Neuronal stem cell (in vitro differentiated cells): ENCODE data around the gene AASDH.
A peak's percentile ranks its signal among the peaks of the same experiment; 100 is the strongest.

Source experiments
- DNase-seq: peaks from one replicate; pipeline ENCODE4 v3.0.0-alpha.2; 2013; ENCODE audit warnings: low spot score
- H2AFZ ChIP-seq: one replicate; pipeline ENCODE4 v1.6.1; 2013; ENCODE audit warnings: mild to moderate bottlenecking, low read length, inconsistent platforms
- H2AK5ac ChIP-seq: 2 replicates; pipeline ENCODE4 v1.6.1; 2013; ENCODE audit warnings: low read depth, mild to moderate bottlenecking, inconsistent platforms, low read length, moderate library complexity, mixed read lengths
- H2BK120ac ChIP-seq: 2 replicates; pipeline ENCODE4 v1.6.1; 2013; ENCODE audit warnings: low read depth, mild to moderate bottlenecking, inconsistent platforms, low read length, moderate library complexity, mixed read lengths
- H2BK12ac ChIP-seq: one replicate; pipeline ENCODE4 v1.6.1; 2013; ENCODE audit warnings: low read length, inconsistent platforms
- H2BK15ac ChIP-seq: 2 replicates; pipeline ENCODE4 v1.6.1; 2013; ENCODE audit warnings: mild to moderate bottlenecking, low read length, inconsistent platforms, mixed read lengths
- H2BK5ac ChIP-seq: one replicate; pipeline ENCODE4 v1.6.1; 2013; ENCODE audit warnings: inconsistent platforms, mild to moderate bottlenecking, low read length, moderate library complexity
- H3K14ac ChIP-seq: one replicate; pipeline ENCODE4 v1.6.1; 2013; ENCODE audit warnings: low read length, inconsistent platforms
- H3K18ac ChIP-seq: 2 replicates; pipeline ENCODE4 v1.6.1; 2013; ENCODE audit warnings: low read length, inconsistent platforms
- H3K23ac ChIP-seq: 2 replicates; pipeline ENCODE4 v1.6.1; 2013; ENCODE audit warnings: low read depth, mild to moderate bottlenecking, mixed read lengths, low read length, inconsistent platforms; ENCODE audit not compliant: poor library complexity
- H3K27ac ChIP-seq: replicated peaks from 3 replicates; pipeline ENCODE4 v1.5.1; 2013; ENCODE audit warnings: low read length, inconsistent platforms
- H3K27me3 ChIP-seq, 3 experiments: 2 replicates each; pipeline ENCODE4 v1.6.1; 2013; ENCODE audit warnings: low read length in 3 of 3, mild to moderate bottlenecking in 2 of 3, inconsistent platforms in 1 of 3, low read depth in 1 of 3, mixed read lengths in 1 of 3, moderate library complexity in 1 of 3; ENCODE audit not compliant: control insufficient read depth in 3 of 3, insufficient read depth in 3 of 3
- H3K36me3 ChIP-seq, 2 donors: replicated peaks in 1 of 2; 2 replicates each; pipeline ENCODE4 v1.6.1; 2013; ENCODE audit warnings: low read length in 2 of 2; ENCODE audit not compliant: control insufficient read depth in 2 of 2, insufficient read depth in 2 of 2
- H3K4ac ChIP-seq: 2 replicates; pipeline ENCODE4 v1.6.1; 2013; ENCODE audit warnings: inconsistent platforms, mild to moderate bottlenecking, low read length, moderate library complexity
- H3K4me1 ChIP-seq, 2 donors: 1 replicate in 1 of 2; 2 replicates in 1 of 2; pipeline ENCODE4 v1.6.1; 2013; ENCODE audit warnings: low read length in 2 of 2, low read depth in 1 of 2; ENCODE audit not compliant: control insufficient read depth in 2 of 2, insufficient read depth in 1 of 2
- H3K4me2 ChIP-seq: one replicate; pipeline ENCODE4 v1.6.1; 2013; ENCODE audit warnings: mild to moderate bottlenecking, low read length, inconsistent platforms; ENCODE audit not compliant: insufficient read depth, poor library complexity, severe bottlenecking
- H3K4me3 ChIP-seq, 2 donors: 2 replicates each; pipeline ENCODE4 v1.5.1; 2013; ENCODE audit warnings: low read length in 2 of 2, mild to moderate bottlenecking in 2 of 2, inconsistent platforms in 1 of 2, moderate library complexity in 1 of 2
- H3K79me1 ChIP-seq: one replicate; pipeline ENCODE4 v1.6.1; 2013; ENCODE audit warnings: low read depth, mild to moderate bottlenecking, inconsistent platforms, low read length, moderate library complexity
- H3K9ac ChIP-seq: one replicate; pipeline ENCODE4 v1.6.1; 2013; ENCODE audit warnings: mild to moderate bottlenecking, low read depth, low read length, inconsistent platforms; ENCODE audit not compliant: poor library complexity
- H3K9me3 ChIP-seq, 2 donors: replicated peaks in 1 of 2; 2 replicates each; pipeline versions ENCODE3 to v1.6.1; 2013; ENCODE audit warnings: low read length in 2 of 2, mild to moderate bottlenecking in 2 of 2, inconsistent platforms in 1 of 2, low read depth in 1 of 2, mixed read lengths in 1 of 2, moderate library complexity in 1 of 2; ENCODE audit not compliant: control insufficient read depth in 2 of 2, insufficient read depth in 1 of 2
- H4K8ac ChIP-seq: one replicate; pipeline ENCODE4 v1.6.1; 2013; ENCODE audit warnings: low read depth, mild to moderate bottlenecking, inconsistent platforms, low read length, moderate library complexity
- H4K91ac ChIP-seq: one replicate; pipeline ENCODE4 v1.6.1; 2013; ENCODE audit warnings: low read length, low read depth, mild to moderate bottlenecking, inconsistent platforms; ENCODE audit not compliant: poor library complexity
- WGBS, 2 donors: extraction: QIAGEN DNeasy Blood & Tissue Kit; methylation state at CpG; one replicate each; pipeline ENCODE4 v1.1.7; 2013; ENCODE audit warnings: missing lambda C conversion rate in 2 of 2, mixed read lengths in 1 of 2; ENCODE audit not compliant: insufficient read length in 2 of 2, insufficient replicate concordance in 1 of 2; ENCODE audit errors: extremely low coverage in 2 of 2; 5-methylcytosine and 5-hydroxymethylcytosine counted together

AASDH gene

GRCh38 chr4:56375458-56375857, 11.8 kb downstream of the AASDH start:
- H2BK15ac ChIP-seq, result no peak overlapping the region
- peaks cover 0 to 34% of the 10 kb centered on the region in 2 donors for H3K36me3 ChIP-seq
- DNase-seq, result no peak
- H2BK12ac ChIP-seq, result no peak overlapping the region
- no peaks in the 10 kb centered on the region for H3K27me3 ChIP-seq
- no peak overlapping the region for H2AFZ ChIP-seq
- no peaks in the 10 kb centered on the region for H3K9me3 ChIP-seq
- H2BK120ac ChIP-seq, result no peak overlapping the region
- no peak overlapping the region for H3K23ac ChIP-seq
- no peak overlapping the region for H3K4me3 ChIP-seq
- H3K79me1 ChIP-seq, result no peaks in the 10 kb centered on the region
- H3K4ac ChIP-seq, result no peak overlapping the region
- H3K14ac ChIP-seq, result no peak overlapping the region
- no peak overlapping the region for H3K9ac ChIP-seq
- no peak overlapping the region for H2BK5ac ChIP-seq
- no peak overlapping the region for H4K91ac ChIP-seq
- H3K4me1 ChIP-seq, result peaks cover 0 to 1% of the 10 kb centered on the region in 2 donors
- no peak overlapping the region for H3K27ac ChIP-seq
- WGBS, 2 donors, result no CpG with 5 or more reads among the region's 2 CpGs
- H2AK5ac ChIP-seq, result no peak overlapping the region
- no peak overlapping the region for H4K8ac ChIP-seq
- H3K18ac ChIP-seq, result no peak overlapping the region
- H3K4me2 ChIP-seq, result no peak overlapping the region

- Histone ChIP-seq H2BK12ac (no peak overlapping the region), H2AK5ac (no peak overlapping the region), H2BK15ac (no peak overlapping the region), H3K4me1 (peaks cover 0 to 1% of the 10 kb centered on the region in 2 donors), H2BK5ac (no peak overlapping the region), H3K36me3 (peaks cover 0 to 36% of the 10 kb centered on the region in 2 donors), H3K4me3 (no peak overlapping the region), H2AFZ (no peak overlapping the region), H3K14ac (no peak overlapping the region), H3K27me3 (no peaks in the 10 kb centered on the region), H4K8ac (no peak overlapping the region), H3K4ac (no peak overlapping the region), H3K23ac (no peak overlapping the region), H3K4me2 (no peak overlapping the region), H4K91ac (no peak overlapping the region), H3K9ac (no peak overlapping the region), H3K27ac (no peak overlapping the region), H3K18ac (no peak overlapping the region), H2BK120ac (no peak overlapping the region), H3K79me1 (no peaks in the 10 kb centered on the region), H3K9me3 (peaks cover 0 to under 1% of the 10 kb centered on the region in 2 donors)
- DNase-seq, result no peak
- no CpG with 5 or more reads among the region's 1 CpG for WGBS, 2 donors
These were observed 12.3 kb downstream of the AASDH start for GRCh38 chr4:56374956-56375355.

GRCh38 chr4:56372774-56373173, 14.5 kb downstream of the AASDH start:
- Histone ChIP-seq H3K36me3 (peaks cover 0 to 35% of the 10 kb centered on the region in 2 donors), H3K27me3 (no peaks in the 10 kb centered on the region), H3K79me1 (no peaks in the 10 kb centered on the region), H2AFZ (no peak overlapping the region), H3K18ac (no peak overlapping the region), H2BK15ac (no peak overlapping the region), H3K4me3 (no peak overlapping the region), H4K8ac (no peak overlapping the region), H3K9me3 (peaks cover 0 to 3% of the 10 kb centered on the region in 2 donors), H2BK120ac (no peak overlapping the region), H3K23ac (no peak overlapping the region), H2BK12ac (no peak overlapping the region), H3K9ac (no peak overlapping the region), H3K4me2 (no peak overlapping the region), H4K91ac (no peak overlapping the region), H2BK5ac (no peak overlapping the region), H3K14ac (no peak overlapping the region), H3K27ac (no peak overlapping the region), H2AK5ac (no peak overlapping the region), H3K4ac (no peak overlapping the region), H3K4me1 (peaks cover 0 to 1% of the 10 kb centered on the region in 2 donors)
- no CpG with 5 or more reads among the region's 1 CpG for WGBS, 2 donors
- no peak for DNase-seq

- Histone ChIP-seq H3K4me1 (peaks cover 0 to 1% of the 10 kb centered on the region in 2 donors), H3K27me3 (no peaks in the 10 kb centered on the region), H2BK15ac (no peak overlapping the region), H3K27ac (peak overlapping the region; percentile 27), H2BK120ac (no peak overlapping the region), H3K36me3 (peaks cover 0 to 30% of the 10 kb centered on the region in 2 donors), H3K79me1 (no peaks in the 10 kb centered on the region), H4K8ac (no peak overlapping the region), H2BK12ac (no peak overlapping the region), H3K23ac (no peak overlapping the region), H2AK5ac (no peak overlapping the region), H2BK5ac (no peak overlapping the region), H3K9ac (no peak overlapping the region), H3K9me3 (peaks cover 0 to 3% of the 10 kb centered on the region in 2 donors), H3K4me3 (no peak overlapping the region), H3K4me2 (no peak overlapping the region), H3K4ac (no peak overlapping the region), H4K91ac (no peak overlapping the region), H2AFZ (no peak overlapping the region), H3K18ac (no peak overlapping the region), H3K14ac (no peak overlapping the region)
- WGBS, 2 donors, result no CpG with 5 or more reads among the region's 8 CpGs
- DNase-seq, result peak; percentile 9
These were observed 15.7 kb downstream of the AASDH start for GRCh38 chr4:56371426-56372220.
